VCaP (cell line): Measurements from ENCODE around the gene VAPA.

ENCODE experiments used
- H3K27ac ChIP-seq: fragments of 450-650 bp; 2 replicates; pipeline ENCODE4 v1.5.1; 2017
- CTCF ChIP-seq: fragments of 450-650 bp; conservative IDR thresholded peaks from 2 replicates; pipeline ENCODE4 v1.5.1; 2017; ENCODE audit warnings: mild to moderate bottlenecking, moderate library complexity

Gene VAPA

GRCh38 chr18:9916808-9917207 lies 3.0 kb downstream of the VAPA start:
- H3K27ac ChIP-seq: peak overlapping the region; percentile 34; the same call in 1 of the 2 replicates
- no peak for TF ChIP-seq CTCF

GRCh38 chr18:9918016-9918680 lies 4.3 kb downstream of the VAPA start:
- H3K27ac ChIP-seq: no peak overlapping the region
- TF ChIP-seq CTCF: no peak

GRCh38 chr18:9919564-9920232 lies 5.9 kb downstream of the VAPA start:
- TF ChIP-seq CTCF: no peak
- H3K27ac ChIP-seq: no peak overlapping the region

GRCh38 chr18:9922592-9923311 lies 8.9 kb downstream of the VAPA start:
- TF ChIP-seq CTCF: no peak
- H3K27ac ChIP-seq: no peak overlapping the region

GRCh38 chr18:9924371-9924943 lies 10.6 kb downstream of the VAPA start:
- TF ChIP-seq CTCF: no peak
- no peak overlapping the region for H3K27ac ChIP-seq

- H3K27ac ChIP-seq: no peak overlapping the region
- no peak for TF ChIP-seq CTCF
These were observed 11.6 kb downstream of the VAPA start for GRCh38 chr18:9925369-9925768.

- H3K27ac ChIP-seq: no peak overlapping the region
- no peak for TF ChIP-seq CTCF
These were observed 12.0 kb downstream of the VAPA start for GRCh38 chr18:9925795-9926194.
